Measurements from ENCODE around the gene MAMDC4. TPM values are rescaled to one million over a fixed set of nuclear protein-coding genes. Genes with fewer than 3 reads are reported as not detected.

MAMDC4 gene
- total RNA-seq, 1 donor from 2014 or later, result 12.9 TPM

DNA sequence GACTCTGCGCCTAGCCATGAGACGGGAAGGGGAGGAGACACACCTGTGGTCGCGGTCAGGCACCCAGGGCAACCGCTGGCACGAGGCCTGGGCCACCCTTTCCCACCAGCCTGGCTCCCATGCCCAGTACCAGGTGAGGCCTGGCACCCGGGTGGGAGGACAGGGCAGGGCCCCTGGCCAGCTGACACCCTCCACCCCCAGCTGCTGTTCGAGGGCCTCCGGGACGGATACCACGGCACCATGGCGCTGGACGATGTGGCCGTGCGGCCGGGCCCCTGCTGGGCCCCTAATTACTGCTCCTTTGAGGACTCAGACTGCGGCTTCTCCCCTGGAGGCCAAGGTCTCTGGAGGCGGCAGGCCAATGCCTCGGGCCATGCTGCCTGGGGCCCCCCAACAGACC, 5.0 kb downstream of the MAMDC4 start:
- Histone ChIP-seq H3K4me1 (peaks cover 4% of the 10 kb centered on the region), H3K36me3 (peaks cover 17% of the 10 kb centered on the region), H3K27me3 (no peaks in the 10 kb centered on the region), H3K9me3 (no peaks in the 10 kb centered on the region), H3K4me3 (no peak overlapping the region), H3K27ac (no peak overlapping the region)
- DNase-seq (no peak), ATAC-seq (no peak)
- TF ChIP-seq, protein P1, sequence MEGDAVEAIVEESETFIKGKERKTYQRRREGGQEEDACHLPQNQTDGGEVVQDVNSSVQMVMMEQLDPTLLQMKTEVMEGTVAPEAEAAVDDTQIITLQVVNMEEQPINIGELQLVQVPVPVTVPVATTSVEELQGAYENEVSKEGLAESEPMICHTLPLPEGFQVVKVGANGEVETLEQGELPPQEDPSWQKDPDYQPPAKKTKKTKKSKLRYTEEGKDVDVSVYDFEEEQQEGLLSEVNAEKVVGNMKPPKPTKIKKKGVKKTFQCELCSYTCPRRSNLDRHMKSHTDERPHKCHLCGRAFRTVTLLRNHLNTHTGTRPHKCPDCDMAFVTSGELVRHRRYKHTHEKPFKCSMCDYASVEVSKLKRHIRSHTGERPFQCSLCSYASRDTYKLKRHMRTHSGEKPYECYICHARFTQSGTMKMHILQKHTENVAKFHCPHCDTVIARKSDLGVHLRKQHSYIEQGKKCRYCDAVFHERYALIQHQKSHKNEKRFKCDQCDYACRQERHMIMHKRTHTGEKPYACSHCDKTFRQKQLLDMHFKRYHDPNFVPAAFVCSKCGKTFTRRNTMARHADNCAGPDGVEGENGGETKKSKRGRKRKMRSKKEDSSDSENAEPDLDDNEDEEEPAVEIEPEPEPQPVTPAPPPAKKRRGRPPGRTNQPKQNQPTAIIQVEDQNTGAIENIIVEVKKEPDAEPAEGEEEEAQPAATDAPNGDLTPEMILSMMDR (IDR thresholded peaks at IDR 0.05), result no peak
- intact Hi-C loops (cut with DNase I), result no loop called here

DNA sequence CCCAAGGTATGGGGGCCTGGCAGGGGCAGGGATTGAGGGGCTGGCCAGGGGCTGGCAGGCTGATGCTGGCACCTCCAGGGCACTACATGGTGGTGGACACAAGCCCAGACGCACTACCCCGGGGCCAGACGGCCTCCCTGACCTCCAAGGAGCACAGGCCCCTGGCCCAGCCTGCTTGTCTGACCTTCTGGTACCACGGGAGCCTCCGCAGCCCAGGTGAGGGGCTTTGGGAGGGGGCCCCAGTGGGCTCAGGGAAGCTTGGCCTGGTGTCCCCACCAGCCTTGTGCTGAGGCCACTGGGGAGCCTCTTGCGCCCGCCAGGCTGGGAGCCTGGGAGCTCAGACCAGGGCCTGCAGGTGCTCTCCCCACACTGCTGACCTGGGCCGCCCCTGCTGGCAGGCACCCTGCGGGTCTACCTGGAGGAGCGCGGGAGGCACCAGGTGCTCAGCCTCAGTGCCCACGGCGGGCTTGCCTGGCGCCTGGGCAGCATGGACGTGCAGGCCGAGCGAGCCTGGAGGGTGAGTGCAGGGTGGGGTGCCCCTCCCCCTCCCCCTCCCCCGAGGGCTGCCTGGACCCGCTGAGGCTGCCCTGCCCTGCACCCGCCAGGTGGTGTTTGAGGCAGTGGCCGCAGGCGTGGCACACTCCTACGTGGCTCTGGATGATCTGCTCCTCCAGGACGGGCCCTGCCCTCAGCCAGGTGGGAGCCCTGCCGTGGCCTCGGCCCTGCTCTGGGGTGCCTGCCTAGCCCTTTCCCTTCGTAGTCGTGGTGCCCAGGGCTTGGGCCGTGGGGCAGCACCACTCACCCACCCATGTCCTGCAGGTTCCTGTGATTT, 5.7 kb downstream of the MAMDC4 start:
- Histone ChIP-seq H3K27ac (no peak overlapping the region), H3K27me3 (no peaks in the 10 kb centered on the region), H3K4me1 (peaks cover 4% of the 10 kb centered on the region), H3K9me3 (no peaks in the 10 kb centered on the region), H3K36me3 (peaks cover 24% of the 10 kb centered on the region), H3K4me3 (no peak overlapping the region)
- intact Hi-C loops (cut with DNase I), result no loop called here
- DNase-seq, result no peak
- TF ChIP-seq, protein P1 (IDR thresholded peaks at IDR 0.05), result no peak
- ATAC-seq, result no peak

DNA sequence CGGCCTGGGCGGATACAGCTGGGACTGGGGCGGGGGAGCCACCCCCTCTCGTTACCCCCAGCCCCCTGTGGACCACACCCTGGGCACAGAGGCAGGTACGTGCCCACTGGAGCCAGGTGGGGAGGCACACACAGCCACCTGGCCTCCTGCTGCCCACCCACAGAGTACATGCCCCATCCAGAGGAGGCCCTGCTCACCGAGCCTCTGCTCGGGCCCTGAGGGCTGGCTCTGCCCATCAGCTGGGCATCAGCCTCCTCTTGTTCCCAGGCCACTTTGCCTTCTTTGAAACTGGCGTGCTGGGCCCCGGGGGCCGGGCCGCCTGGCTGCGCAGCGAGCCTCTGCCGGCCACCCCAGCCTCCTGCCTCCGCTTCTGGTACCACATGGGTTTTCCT, 6.3 kb downstream of the MAMDC4 start:
- Histone ChIP-seq H3K27me3 (no peaks in the 10 kb centered on the region), H3K27ac (no peak overlapping the region), H3K9me3 (no peaks in the 10 kb centered on the region), H3K4me3 (no peak overlapping the region), H3K36me3 (peaks cover 30% of the 10 kb centered on the region), H3K4me1 (peaks cover 4% of the 10 kb centered on the region)
- no peak for DNase-seq
- no peak for ATAC-seq
- intact Hi-C loops (cut with DNase I), result no loop called here
- TF ChIP-seq, protein P1 (IDR thresholded peaks at IDR 0.05), result no peak

DNA sequence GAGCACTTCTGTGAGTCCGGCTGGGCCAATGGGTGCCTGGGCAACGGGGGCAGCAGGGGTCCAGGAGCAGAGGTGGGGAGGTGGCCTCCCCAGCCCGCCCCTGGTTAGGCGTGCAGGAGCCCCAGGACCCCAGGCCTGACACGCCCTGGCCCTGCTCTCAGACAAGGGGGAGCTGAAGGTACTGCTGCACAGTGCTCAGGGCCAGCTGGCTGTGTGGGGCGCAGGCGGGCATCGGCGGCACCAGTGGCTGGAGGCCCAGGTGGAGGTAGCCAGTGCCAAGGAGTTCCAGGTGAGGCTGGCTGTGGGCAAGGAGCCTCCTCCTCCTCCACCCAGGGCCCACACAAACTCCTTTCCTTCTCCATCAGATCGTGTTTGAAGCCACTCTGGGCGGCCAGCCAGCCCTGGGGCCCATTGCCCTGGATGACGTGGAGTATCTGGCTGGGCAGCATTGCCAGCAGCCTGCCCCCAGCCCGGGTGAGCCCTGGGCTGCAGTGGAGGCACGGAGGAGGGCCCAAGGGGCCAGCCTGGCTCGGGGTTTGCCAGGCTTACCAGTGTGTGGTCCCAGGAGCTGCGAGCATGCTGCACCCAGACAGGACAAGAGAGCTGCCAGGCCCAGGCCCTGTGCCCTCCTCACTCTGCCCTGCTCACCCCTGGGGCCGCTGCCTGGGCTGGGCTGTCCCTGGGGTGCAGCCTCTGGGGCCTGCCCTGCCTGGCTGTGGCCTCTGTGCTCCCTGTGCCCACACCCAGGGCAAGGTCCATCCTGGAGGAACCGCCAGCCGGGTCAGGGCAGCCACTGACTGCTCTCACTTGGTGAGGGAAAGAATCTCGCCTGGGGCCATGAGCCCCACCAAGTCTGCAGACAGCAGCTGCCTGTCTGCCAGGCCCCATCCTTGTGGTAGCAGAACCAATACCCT, 7.0 kb downstream of the MAMDC4 start:
- intact Hi-C loops (cut with DNase I), result no loop called here
- Histone ChIP-seq H3K27me3 (no peaks in the 10 kb centered on the region), H3K9me3 (no peaks in the 10 kb centered on the region), H3K27ac (no peak overlapping the region), H3K36me3 (peaks cover 35% of the 10 kb centered on the region), H3K4me3 (no peak overlapping the region), H3K4me1 (peaks cover 8% of the 10 kb centered on the region)
- DNase-seq (no peak), ATAC-seq (peak; percentile 28)
- TF ChIP-seq, protein P1 (IDR thresholded peaks at IDR 0.05), result no peak

DNA sequence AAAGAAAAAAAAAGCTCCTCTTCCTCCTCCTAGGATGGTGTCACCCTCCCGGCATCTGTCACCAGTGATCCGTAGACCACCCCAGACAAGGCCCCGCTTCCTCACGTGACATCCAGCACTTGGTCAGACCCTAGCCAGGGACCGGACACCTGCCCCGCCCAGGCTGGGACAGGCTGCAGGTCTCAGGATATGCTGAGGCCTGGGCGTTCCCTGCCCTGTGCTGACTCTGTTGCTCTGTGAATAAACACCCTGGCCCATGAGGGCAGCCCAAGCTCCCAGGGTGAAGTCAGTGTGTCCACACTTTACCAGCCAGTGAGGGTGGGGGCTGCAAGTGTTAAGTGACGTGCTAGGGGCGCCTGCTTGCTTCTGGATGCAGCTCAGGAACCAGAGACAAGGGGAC, 8.4 kb downstream of the MAMDC4 start:
- Histone ChIP-seq H3K4me3 (no peak overlapping the region), H3K36me3 (peaks cover 35% of the 10 kb centered on the region), H3K27me3 (no peaks in the 10 kb centered on the region), H3K4me1 (peaks cover 20% of the 10 kb centered on the region), H3K9me3 (no peaks in the 10 kb centered on the region), H3K27ac (no peak overlapping the region)
- no peak for DNase-seq
- intact Hi-C loops (cut with DNase I), result no loop called here
- no peak for ATAC-seq
- TF ChIP-seq, protein P1 (IDR thresholded peaks at IDR 0.05), result no peak
